AG20443 (cell line): ENCODE results near the gene IPCEF1.
"Not testable (repeated sequence)": the region's sequence is repeated elsewhere in the genome, so short reads cannot be mapped to it uniquely, and the experiment has no call there.

Experiments
- DNase-seq: peaks from one replicate; pipeline ENCODE4 v3.0.0; 2012; ENCODE audit warnings: low spot score, mixed read lengths

Gene IPCEF1

GRCh38 chr6:154219250-154219649 is 137.4 kb downstream of the IPCEF1 start:
- no peak for DNase-seq

- DNase-seq: no peak
These were observed 137.8 kb downstream of the IPCEF1 start for GRCh38 chr6:154218787-154219186.

- no peak for DNase-seq
These were observed 138.3 kb downstream of the IPCEF1 start for GRCh38 chr6:154218301-154218700.

GRCh38 chr6:154213782-154214181 is 142.8 kb downstream of the IPCEF1 start:
- DNase-seq: no peak

- DNase-seq: no peak
These were observed 145.9 kb downstream of the IPCEF1 start for GRCh38 chr6:154210678-154211077.

- DNase-seq: no peak
These were observed 147.0 kb downstream of the IPCEF1 start for GRCh38 chr6:154209555-154209954.

- no peak for DNase-seq
These were observed 149.6 kb downstream of the IPCEF1 start for GRCh38 chr6:154206996-154207395.

GRCh38 chr6:154206141-154206540 is 150.5 kb downstream of the IPCEF1 start:
- DNase-seq: no peak

GRCh38 chr6:154202958-154203357 is 153.6 kb downstream of the IPCEF1 start:
- DNase-seq: no peak

GRCh38 chr6:154202339-154202738 is 154.3 kb downstream of the IPCEF1 start:
- DNase-seq: no peak

GRCh38 chr6:154201688-154202087 is 154.9 kb downstream of the IPCEF1 start:
- not testable (repeated sequence) for DNase-seq

- DNase-seq: peak; percentile 32
These were observed 159.3 kb downstream of the IPCEF1 start for GRCh38 chr6:154197196-154197860.

GRCh38 chr6:154196333-154196885 is 160.2 kb downstream of the IPCEF1 start:
- no peak for DNase-seq

- no peak for DNase-seq
These were observed 168.9 kb downstream of the IPCEF1 start for GRCh38 chr6:154187714-154188113.

- no peak for DNase-seq
These were observed 169.4 kb downstream of the IPCEF1 start for GRCh38 chr6:154187203-154187602.

- DNase-seq: no peak
These were observed 177.2 kb downstream of the IPCEF1 start for GRCh38 chr6:154179434-154179833.

GRCh38 chr6:154172393-154172792 is 184.2 kb downstream of the IPCEF1 start:
- DNase-seq: not testable (repeated sequence)

- DNase-seq: no peak
These were observed 186.5 kb downstream of the IPCEF1 start for GRCh38 chr6:154170106-154170505.

- DNase-seq: no peak
These were observed 187.3 kb downstream of the IPCEF1 start for GRCh38 chr6:154169193-154169847.

GRCh38 chr6:154167126-154167525 is 189.5 kb downstream of the IPCEF1 start:
- no peak for DNase-seq

- DNase-seq: no peak
These were observed 190.5 kb downstream of the IPCEF1 start for GRCh38 chr6:154166140-154166539.

GRCh38 chr6:154165478-154165877 is 191.1 kb downstream of the IPCEF1 start:
- DNase-seq: no peak

GRCh38 chr6:154164397-154164796 is 192.2 kb downstream of the IPCEF1 start:
- DNase-seq: peak; percentile 74

GRCh38 chr6:154161689-154162088 is 194.9 kb downstream of the IPCEF1 start:
- DNase-seq: no peak
